Heart right ventricle (tissue), 16 donors: Measurements from ENCODE around the gene CLEC16A. TPM values are rescaled to one million over a fixed set of nuclear protein-coding genes. Genes with fewer than 3 reads are reported as not detected.

ENCODE experiments used
- ATAC-seq, 8 donors: fragments of 200-7000 bp; cut with Tn5 transposase; one replicate each; pipeline ENCODE4 v1.9.1; 2020; ENCODE audit warnings: mild to moderate bottlenecking in 8 of 8, moderate library complexity in 8 of 8, moderate number of reproducible peaks in 1 of 8
- DNase-seq, 2 donors: peaks; one replicate each; pipeline ENCODE4 v3.0.0-alpha.2; 2020
- H3K27ac ChIP-seq, 10 donors: fragments of 200-600 bp; sonication (generic) in 2 of 10; one replicate each; pipeline versions ENCODE4 v1.5.0 to v1.8.0; 2020 to 2022; ENCODE audit warnings: mild to moderate bottlenecking in 3 of 10
- H3K27me3 ChIP-seq, 7 donors: fragments of 200-600 bp; one replicate each; pipeline ENCODE4 v1.8.0; 2021 to 2022; ENCODE audit warnings: mild to moderate bottlenecking in 2 of 7
- H3K36me3 ChIP-seq, 9 donors: fragments of 200-600 bp; sonication (generic) in 1 of 9; one replicate each; pipeline versions ENCODE4 v1.5.0 to v1.8.0; 2020 to 2022; ENCODE audit warnings: mild to moderate bottlenecking in 2 of 9
- H3K4me1 ChIP-seq, 9 donors: fragments of 200-600 bp; sonication (generic) in 1 of 9; one replicate each; pipeline versions ENCODE4 v1.5.0 to v1.8.0; 2020 to 2022; ENCODE audit warnings: mild to moderate bottlenecking in 4 of 9
- H3K4me3 ChIP-seq, 10 donors: fragments of 200-600 bp; sonication (generic) in 2 of 10; one replicate each; pipeline versions ENCODE4 v1.5.0 to v1.8.0; 2020 to 2022; ENCODE audit warnings: mild to moderate bottlenecking in 7 of 10, moderate library complexity in 2 of 10
- H3K9me3 ChIP-seq, 11 donors: fragments of 200-600 bp in 10 of 11; sonication (generic) in 2 of 11; one replicate each; pipeline versions ENCODE4 v1.5.0 to v1.8.0; 2013 to 2022; ENCODE audit warnings: mild to moderate bottlenecking in 2 of 11, control low read depth in 1 of 11, moderate library complexity in 1 of 11
- CTCF ChIP-seq, 9 donors: fragments of 200-600 bp; sonication (generic) in 2 of 9; IDR thresholded peaks; one replicate each; pipeline versions ENCODE4 v1.5.0 to v1.8.0; 2021 to 2022; ENCODE audit warnings: antibody characterized with exemption in 9 of 9, mild to moderate bottlenecking in 5 of 9, moderate library complexity in 1 of 9
- WGBS, 2 donors: extraction: QIAGEN DNeasy Blood & Tissue Kit; methylation state at CpG; one replicate each; pipeline ENCODE4 v1.1.7; 2013; ENCODE audit warnings: inconsistent platforms in 1 of 2; 5-methylcytosine and 5-hydroxymethylcytosine counted together
- intact Hi-C, 10 donors: fragments of 100-400 bp; cut with DNase I; formaldehyde crosslinking; loops; one replicate each; pipeline versions ENCODE4 v1.11.1 to v1.14.2; 2022
- long read RNA-seq, 3 donors: library from polyadenylated mRNA; unstranded; transcript quantifications; one replicate each; pipeline ENCODE4 v2.0.0, GENCODE V29; 2020 to 2021
- polyA plus RNA-seq, 2 donors: library from polyadenylated mRNA; stranded (reverse); fragments of 200-250 nt; gene quantifications; one replicate each; pipeline ENCODE4 v1.2.3, GENCODE V29; 2013
- total RNA-seq, 10 donors: library from RNA; stranded (reverse); fragmentation: NEBNext Ultra II Directional in 3 of 10; extraction: Animal tissue kit (Norgen Biotek cat#: 25700) in 3 of 10; gene quantifications; one replicate each; pipeline versions ENCODE4 v1.2.1 to v1.2.4, GENCODE V29; 2021 to 2023
- donor health status: Arrhythmogenic right ventricular cardiomyopathy.
- donor health status: ischemic (EF 13 %, LVEDD 7.1; RV severe dilation, severe dysfunction).
- donor health status: healthy with polysubstance abuse.
- donor health status: DM: no; HTN: yes; CAD: no.
- donor health status: DM: no; HTN: no; CAD: no.
- donor health status: ischemic (EF 25% LVEDD 6.9; RV normal size, moderate dysfunction).
- donor health status: ischemic (EF 25% LVEDD 5.7; RV mildly dilated, moderate dysfunction).
- donor health status: healthy.
- donor health status: DM: yes; HTN: yes; CAD: no.
- donor health status: Ischemic cardiomyopathy.
- donor health status: ischemic (EF 35%, LVEDD 5.7; RV mildly dilated, moderate dysfunction).
- donor health status: nonischemic (EF 11% LVEDD 7.7; RV severe dilation, severe dysfunction).
- donor health status: DM: yes; HTN: yes; CAD: no.
- donor health status: PGD.
- donor health status: ischemic (EF 29% LVEDD 5.4; RV normal size, mild dysfunction).
- donor health status: nonischemic (EF 23%, LVEDD 6.1; RV moderate dilation, normal function).

Gene CLEC16A
- total RNA-seq, result 10 to 100 TPM; 17.2 to 30.8 (median 23.2) TPM
- 10 to 100 TPM; 12.1 to 16.7 TPM for polyA plus RNA-seq
- long read RNA-seq, donor 1, partial matches to known transcripts, result 25 of 29 reads
- long read RNA-seq, donor 1, other reads (novel, unspliced or antisense), result 4 of 29 reads
- long read RNA-seq, donor 2, partial matches to known transcripts, result 21 of 27 reads
- long read RNA-seq, donor 2, other reads (novel, unspliced or antisense), result 5 of 27 reads
- long read RNA-seq, donor 3, transcript CLEC16A-202 (21 exons, 3,365 nt), result major isoform, 5 of 49 reads
- long read RNA-seq, donor 3, partial matches to known transcripts, result 33 of 49 reads
- long read RNA-seq, donor 3, other reads (novel, unspliced or antisense), result 11 of 49 reads

- DNase-seq (peak; percentile 98 to 99), ATAC-seq (peak; percentile 84 to 92 (median 87))
- no peaks in the 10 kb centered on the region for H3K27me3 ChIP-seq
- peak in 2 of 9 donors; percentile 16 to 18 for TF ChIP-seq CTCF (IDR thresholded peaks at IDR 0.05)
- H3K9me3 ChIP-seq, result no peaks in the 10 kb centered on the region
- peak within 1 kb of the TSS; percentile 62 to 97 (median 84) for H3K4me3 ChIP-seq
- peaks cover 17 to 69% (median 53%) of the 10 kb centered on the region in 9 donors for H3K4me1 ChIP-seq
- H3K36me3 ChIP-seq, result no peaks in the 10 kb centered on the region
- H3K27ac ChIP-seq, result peak within 1 kb of the TSS; percentile 13 to 90 (median 82)
- WGBS, 2 donors, result 1% methylated on average over 86 of the region's 86 CpGs
- intact Hi-C loops, result loop anchor here in 1 of 10 donors (5.0 kb wide), 1 partner anchor 117 kb away; no protein-coding TSS in a partner anchor
Observed at GRCh38 chr16:10944249-10945064, at the start of gene CLEC16A. Gene CLEC16A, plus strand, starts transcription at chr16:10944564. Its CDS starts 154 bp downstream, at chr16:10944718.

GRCh38 chr16:10895053-10895946, 49.1 kb upstream of the CLEC16A start:
- TF ChIP-seq CTCF (IDR thresholded peaks at IDR 0.05), result no peak
- WGBS, 2 donors, result 34 to 47% methylated on average over 17 of the region's 17 CpGs
- DNase-seq (peak; percentile 49 to 68), ATAC-seq (peak in 5 of 8 donors; percentile 40 to 57 (median 45))
- Histone ChIP-seq H3K27ac (peak overlapping the region in 1 of 10 donors; percentile 26), H3K27me3 (no peaks in the 10 kb centered on the region), H3K4me3 (no peak overlapping the region), H3K36me3 (peaks cover 0 to 65% (median 0%) of the 10 kb centered on the region in 9 donors), H3K4me1 (peaks cover 0 to 61% (median 0%) of the 10 kb centered on the region in 9 donors), H3K9me3 (no peaks in the 10 kb centered on the region)
- intact Hi-C loops, result no loop called here

- Histone ChIP-seq H3K36me3 (peaks cover 0 to 68% (median 0%) of the 10 kb centered on the region in 9 donors), H3K9me3 (no peaks in the 10 kb centered on the region), H3K4me1 (peaks cover 0 to 52% (median 0%) of the 10 kb centered on the region in 9 donors), H3K27ac (peak overlapping the region in 1 of 10 donors; percentile 56), H3K4me3 (no peak overlapping the region), H3K27me3 (no peaks in the 10 kb centered on the region)
- intact Hi-C loops, result no loop called here
- WGBS, 2 donors, result 72% methylated on average over 3 of the region's 3 CpGs
- DNase-seq, result no peak
- no peak for ATAC-seq
- TF ChIP-seq CTCF (IDR thresholded peaks at IDR 0.05), result no peak
Observed at GRCh38 chr16:10896165-10896564, 48.2 kb upstream of the CLEC16A start.
